BLaER1 (cell line): ENCODE measurements around the gene NFYC.

ENCODE experiments used
- H3K27ac ChIP-seq: shearing (Covaris generic); formaldehyde crosslinking; 2 replicates; pipeline ENCODE4 v1.8.1; 2022
- H3K27me3 ChIP-seq: shearing (Covaris generic); formaldehyde crosslinking; 2 replicates; pipeline ENCODE4 v1.8.1; 2022
- H3K36me3 ChIP-seq: shearing (Covaris generic); formaldehyde crosslinking; 2 replicates; pipeline ENCODE4 v1.8.1; 2022
- H3K4me1 ChIP-seq: shearing (Covaris generic); formaldehyde crosslinking; 2 replicates; pipeline ENCODE4 v1.8.1; 2022
- H3K4me2 ChIP-seq: shearing (Covaris generic); formaldehyde crosslinking; 2 replicates; pipeline ENCODE4 v1.8.1; 2022
- H3K4me3 ChIP-seq: shearing (Covaris generic); formaldehyde crosslinking; 2 replicates; pipeline ENCODE4 v1.8.1; 2022
- H3K9ac ChIP-seq: shearing (Covaris generic); formaldehyde crosslinking; 2 replicates; pipeline ENCODE4 v1.8.1; 2022
- H3K9me3 ChIP-seq: shearing (Covaris generic); formaldehyde crosslinking; 2 replicates; pipeline ENCODE4 v1.8.1; 2022
- H4K20me1 ChIP-seq: shearing (Covaris generic); formaldehyde crosslinking; 2 replicates; pipeline ENCODE4 v1.8.1; 2022
- Cebpa-rat ChIP-seq: shearing (Covaris generic); IDR thresholded peaks from 2 replicates; pipeline ENCODE4 v1.8.1; 2022

Gene NFYC

DNA sequence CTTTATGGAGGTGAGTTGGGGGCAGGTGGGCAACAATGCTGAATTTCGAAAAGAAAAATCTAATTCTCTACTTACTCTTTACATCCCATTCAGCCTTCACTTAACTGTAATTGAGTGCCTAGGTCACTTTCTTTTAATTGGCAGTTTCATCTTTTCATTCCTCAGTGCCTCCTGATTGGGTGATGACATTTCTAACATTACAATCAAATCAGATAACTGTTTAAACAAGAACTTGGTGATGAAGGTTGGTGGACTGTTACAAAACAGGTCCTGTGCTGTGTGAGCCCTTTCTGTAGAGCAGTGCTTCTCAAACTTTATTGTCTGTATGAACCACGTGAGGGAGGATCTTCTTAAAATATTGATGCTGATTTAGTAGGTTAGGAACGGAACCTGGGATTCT, 51.9 kb downstream of the NFYC start:
- Histone ChIP-seq H3K9ac (no peak overlapping the region), H3K4me3 (no peak overlapping the region), H3K4me2 (no peak overlapping the region), H3K27ac (no peak overlapping the region), H3K36me3 (peaks cover 90% of the 10 kb centered on the region), H3K9me3 (no peaks in the 10 kb centered on the region), H4K20me1 (peaks cover 30% of the 10 kb centered on the region), H3K27me3 (no peaks in the 10 kb centered on the region), H3K4me1 (no peaks in the 10 kb centered on the region)
- no peak for TF ChIP-seq Cebpa-rat

DNA sequence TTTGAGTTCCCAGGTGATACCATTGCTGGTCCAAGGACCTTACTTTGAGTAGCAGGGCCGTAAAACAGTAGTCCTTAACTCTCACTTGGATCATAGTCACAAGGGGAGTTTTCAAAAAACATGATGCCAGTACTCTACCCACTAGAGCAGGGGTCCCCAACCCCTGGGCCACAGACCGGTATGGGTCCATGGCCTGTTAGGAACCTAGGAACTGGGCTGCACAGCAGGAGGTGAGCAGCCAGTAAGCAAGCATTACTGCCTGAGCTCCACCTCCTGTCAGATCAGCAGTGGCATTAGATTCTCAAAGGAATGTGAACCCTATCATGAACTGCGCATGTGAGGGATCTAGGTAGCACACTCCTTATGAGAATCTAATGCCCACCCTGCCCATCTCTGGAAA, 52.4 kb downstream of the NFYC start:
- Histone ChIP-seq H3K27ac (no peak overlapping the region), H3K4me2 (no peak overlapping the region), H4K20me1 (peaks cover 30% of the 10 kb centered on the region), H3K9me3 (no peaks in the 10 kb centered on the region), H3K27me3 (no peaks in the 10 kb centered on the region), H3K4me3 (no peak overlapping the region), H3K4me1 (no peaks in the 10 kb centered on the region), H3K9ac (no peak overlapping the region), H3K36me3 (peaks cover 91% of the 10 kb centered on the region)
- TF ChIP-seq Cebpa-rat: no peak

DNA sequence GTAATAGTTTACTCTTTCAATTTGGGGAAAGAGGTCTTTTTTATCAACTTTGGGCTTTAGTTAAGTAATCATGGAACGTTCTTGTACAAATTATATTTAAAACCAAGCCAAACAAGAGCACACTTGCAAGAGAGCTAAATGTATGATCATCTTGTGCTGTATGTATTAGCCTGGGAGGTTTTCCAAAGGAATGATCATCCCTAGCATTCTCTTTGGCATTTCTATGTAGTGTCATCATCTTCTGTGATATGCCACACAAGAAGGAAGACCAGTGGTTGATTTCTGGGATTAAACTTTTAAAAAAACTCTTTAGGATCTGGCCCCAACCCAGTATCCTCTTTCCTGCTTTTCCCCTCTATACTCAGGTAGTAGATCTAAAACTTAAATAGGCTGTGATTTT, 53.7 kb downstream of the NFYC start:
- no peak overlapping the region for H3K27ac ChIP-seq
- H3K9me3 ChIP-seq: no peaks in the 10 kb centered on the region
- no peak for TF ChIP-seq Cebpa-rat
- H3K9ac ChIP-seq: no peak overlapping the region
- peaks cover 91% of the 10 kb centered on the region for H3K36me3 ChIP-seq
- H3K4me1 ChIP-seq: no peaks in the 10 kb centered on the region
- no peak overlapping the region for H3K4me2 ChIP-seq
- H4K20me1 ChIP-seq: peaks cover 30% of the 10 kb centered on the region
- no peaks in the 10 kb centered on the region for H3K27me3 ChIP-seq
- no peak overlapping the region for H3K4me3 ChIP-seq

DNA sequence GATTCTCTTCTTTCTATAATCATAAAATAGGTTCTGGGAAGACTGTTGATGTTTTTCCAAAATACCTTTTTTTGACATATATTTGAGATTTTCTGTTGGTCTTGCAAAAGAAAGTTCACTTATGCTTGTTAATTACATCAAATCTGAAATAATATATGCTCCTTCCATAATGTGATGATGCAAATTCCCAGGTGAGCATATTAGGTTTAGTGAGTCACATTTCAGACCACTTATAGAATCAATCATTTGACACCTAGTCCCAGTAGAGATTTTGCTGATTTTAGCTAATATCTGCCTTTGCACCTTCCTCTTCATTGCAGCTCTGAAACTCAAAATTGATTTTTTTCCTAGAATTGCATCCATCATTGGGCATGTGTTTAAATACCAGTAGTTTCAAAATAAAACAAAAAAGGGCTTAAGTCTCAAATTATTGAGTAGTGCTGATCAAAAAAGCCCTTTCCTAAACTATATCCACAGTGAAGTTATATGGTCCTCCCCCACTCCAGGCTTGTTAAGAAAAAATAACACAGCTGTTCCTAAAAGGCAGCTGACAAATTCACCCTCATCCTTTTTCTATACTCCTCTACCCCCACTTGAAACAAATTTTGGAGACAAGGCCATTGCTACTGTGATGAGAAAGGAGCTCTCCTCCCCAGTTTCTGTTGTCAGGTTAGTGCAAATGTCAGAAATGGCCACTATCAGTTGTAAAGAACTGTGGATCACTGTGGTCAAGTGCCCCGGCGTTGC, 55.0 kb downstream of the NFYC start:
- Histone ChIP-seq H3K4me3 (no peak overlapping the region), H3K9ac (no peak overlapping the region), H4K20me1 (peaks cover 28% of the 10 kb centered on the region), H3K4me2 (no peak overlapping the region), H3K27me3 (no peaks in the 10 kb centered on the region), H3K27ac (no peak overlapping the region), H3K36me3 (peaks cover 91% of the 10 kb centered on the region), H3K4me1 (no peaks in the 10 kb centered on the region), H3K9me3 (no peaks in the 10 kb centered on the region)
- no peak for TF ChIP-seq Cebpa-rat

DNA sequence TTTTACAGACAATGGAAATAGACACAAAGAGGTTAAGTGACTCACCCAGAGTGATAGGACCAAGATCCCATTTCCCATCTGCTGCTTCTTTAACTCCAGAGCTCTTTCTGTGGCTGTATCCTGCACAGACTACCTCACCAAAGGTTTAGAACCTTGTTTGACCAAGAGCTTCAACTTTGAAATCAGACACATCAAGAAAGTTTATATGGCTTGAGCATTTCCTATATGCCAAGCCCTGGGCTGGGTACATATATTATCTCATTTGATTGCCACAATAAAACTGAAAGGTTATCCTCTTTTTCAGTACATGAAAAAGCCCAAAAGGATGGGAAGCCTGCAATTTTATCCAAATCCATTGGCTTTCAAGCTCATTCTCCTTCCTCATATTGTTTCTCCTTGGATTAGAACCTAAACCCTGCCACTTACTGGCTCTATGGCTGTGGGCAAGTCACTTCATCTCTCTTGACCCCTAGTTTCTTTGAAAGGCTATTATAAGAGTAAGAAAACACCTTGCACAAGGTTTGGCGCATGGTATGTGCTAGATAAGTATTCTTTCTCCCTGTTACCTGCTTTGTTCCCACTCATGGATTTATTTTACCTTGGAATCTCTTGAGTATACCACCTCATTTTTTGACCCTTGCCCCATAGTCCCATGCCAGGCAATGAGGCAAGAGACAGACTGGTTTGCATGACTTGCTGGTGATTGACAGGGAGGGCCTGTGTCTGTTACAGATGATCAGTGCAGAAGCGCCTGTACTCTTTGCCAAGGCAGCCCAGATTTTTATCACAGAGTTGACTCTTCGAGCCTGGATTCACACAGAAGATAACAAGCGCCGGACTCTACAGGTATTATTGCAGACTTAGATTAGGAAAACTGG, 57.6 kb downstream of the NFYC start:
- Histone ChIP-seq H3K36me3 (peaks cover 84% of the 10 kb centered on the region), H3K9me3 (no peaks in the 10 kb centered on the region), H3K4me1 (no peaks in the 10 kb centered on the region), H3K27me3 (no peaks in the 10 kb centered on the region), H3K9ac (no peak overlapping the region), H3K27ac (no peak overlapping the region), H3K4me3 (no peak overlapping the region), H3K4me2 (no peak overlapping the region), H4K20me1 (peaks cover 20% of the 10 kb centered on the region)
- TF ChIP-seq Cebpa-rat: no peak

DNA sequence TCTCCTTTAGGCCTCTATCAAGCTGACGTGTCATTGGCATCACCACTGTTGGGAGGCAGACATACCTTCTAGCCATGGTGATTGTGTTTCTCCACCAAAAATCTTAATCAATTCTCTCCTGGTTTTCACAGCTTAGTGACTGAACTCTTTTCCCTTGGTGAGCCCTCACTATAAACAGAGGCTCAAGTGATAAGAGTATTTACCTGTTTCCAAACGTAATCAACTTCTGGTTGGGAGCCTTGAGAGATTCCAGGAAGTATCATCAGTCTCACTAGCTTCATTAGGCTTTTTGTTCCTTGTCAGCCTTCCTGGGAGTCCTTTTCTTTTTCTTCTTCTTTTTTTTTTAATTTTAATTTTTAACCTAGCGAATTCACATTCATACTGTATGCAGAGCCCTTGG, 58.3 kb downstream of the NFYC start:
- Histone ChIP-seq H4K20me1 (peaks cover 12% of the 10 kb centered on the region; the same call in 1 of the 2 replicates), H3K9ac (no peak overlapping the region), H3K4me3 (no peak overlapping the region), H3K4me1 (no peaks in the 10 kb centered on the region), H3K27me3 (no peaks in the 10 kb centered on the region), H3K27ac (no peak overlapping the region), H3K4me2 (no peak overlapping the region), H3K36me3 (peaks cover 85% of the 10 kb centered on the region), H3K9me3 (no peaks in the 10 kb centered on the region)
- TF ChIP-seq Cebpa-rat: no peak

DNA sequence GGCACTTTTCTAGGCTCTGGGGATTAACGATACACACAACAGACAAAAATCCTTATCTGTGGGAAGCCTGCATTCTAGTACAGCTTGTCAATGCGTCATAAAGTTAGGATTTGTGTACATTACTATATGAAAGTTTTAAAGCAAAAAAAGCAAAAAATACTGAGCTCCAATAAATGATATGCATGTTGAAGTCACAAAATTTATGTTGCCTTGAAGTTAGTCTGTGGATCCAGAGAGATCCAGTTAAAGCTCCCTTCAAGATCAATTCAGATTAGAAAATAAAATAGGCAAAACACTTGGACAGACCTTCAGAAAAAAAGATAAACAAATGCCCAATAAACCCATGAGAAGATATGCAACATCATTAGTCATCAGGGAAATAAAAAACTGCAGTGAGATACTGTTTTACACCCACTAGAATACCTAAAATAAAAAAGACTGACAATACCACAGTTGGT, 59.0 kb downstream of the NFYC start:
- H3K4me1 ChIP-seq: no peaks in the 10 kb centered on the region
- H3K27ac ChIP-seq: no peak overlapping the region
- no peaks in the 10 kb centered on the region for H3K27me3 ChIP-seq
- no peak for TF ChIP-seq Cebpa-rat
- H3K4me3 ChIP-seq: no peak overlapping the region
- no peak overlapping the region for H3K4me2 ChIP-seq
- no peaks in the 10 kb centered on the region for H3K9me3 ChIP-seq
- no peak overlapping the region for H3K9ac ChIP-seq
- peaks cover 87% of the 10 kb centered on the region for H3K36me3 ChIP-seq
- H4K20me1 ChIP-seq: peaks cover 10% of the 10 kb centered on the region; the same call in 1 of the 2 replicates

DNA sequence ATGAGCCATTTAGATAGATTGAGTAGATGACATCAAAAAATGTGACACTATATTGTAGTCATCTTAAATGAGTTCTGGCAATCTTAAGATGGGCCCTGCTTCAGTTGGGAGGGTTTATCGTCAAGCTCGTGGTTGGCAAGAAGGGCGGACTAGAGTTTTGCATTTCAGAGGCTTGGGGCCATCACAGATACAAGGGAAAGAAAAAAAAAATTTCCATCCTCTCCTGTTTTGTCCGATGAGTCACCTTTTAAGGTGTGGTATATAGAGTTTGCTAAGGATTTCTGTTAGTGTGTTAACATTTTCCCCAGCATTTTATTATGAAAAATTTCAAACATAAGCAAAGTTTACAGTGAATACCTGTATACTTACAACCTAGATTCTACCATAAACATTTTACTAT, 60.3 kb downstream of the NFYC start:
- H3K9ac ChIP-seq: no peak overlapping the region
- H3K4me1 ChIP-seq: no peaks in the 10 kb centered on the region
- H3K9me3 ChIP-seq: no peaks in the 10 kb centered on the region
- no peak overlapping the region for H3K27ac ChIP-seq
- H3K27me3 ChIP-seq: no peaks in the 10 kb centered on the region
- TF ChIP-seq Cebpa-rat: no peak
- H4K20me1 ChIP-seq: no peaks in the 10 kb centered on the region
- peaks cover 93% of the 10 kb centered on the region for H3K36me3 ChIP-seq
- H3K4me3 ChIP-seq: no peak overlapping the region
- no peak overlapping the region for H3K4me2 ChIP-seq

DNA sequence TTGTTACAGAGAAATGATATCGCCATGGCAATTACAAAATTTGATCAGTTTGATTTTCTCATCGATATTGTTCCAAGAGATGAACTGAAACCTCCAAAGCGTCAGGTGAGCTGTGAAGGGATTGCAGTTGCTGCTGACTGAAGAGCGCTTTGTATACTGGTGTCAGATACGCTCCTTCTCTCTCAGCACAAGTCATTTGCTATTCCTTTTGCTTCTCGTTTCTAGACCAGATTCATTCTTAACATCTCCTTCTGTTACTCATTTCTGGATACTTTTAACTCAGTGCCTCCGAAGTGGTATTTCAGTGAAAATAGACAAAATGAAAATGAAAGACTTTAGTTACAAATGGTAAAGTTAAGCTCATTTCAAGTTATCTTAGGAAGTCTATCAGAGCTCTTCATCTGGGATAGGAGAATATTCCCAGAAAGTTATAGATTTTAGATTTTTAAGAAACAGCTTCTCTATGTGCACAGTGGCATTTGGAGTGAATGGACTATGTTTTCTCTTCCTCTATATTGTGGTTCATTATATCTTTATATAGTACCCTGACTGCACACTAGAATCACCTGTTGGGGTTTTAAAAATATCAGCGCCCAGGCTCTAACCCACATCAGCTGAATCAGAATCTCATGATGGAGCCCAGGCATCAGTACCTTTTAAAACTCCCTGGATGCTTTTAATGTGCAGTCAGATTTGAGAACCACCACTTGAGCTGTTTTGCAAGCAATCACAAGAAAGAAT, 61.8 kb downstream of the NFYC start:
- peaks cover 93% of the 10 kb centered on the region for H3K36me3 ChIP-seq
- H3K27me3 ChIP-seq: no peaks in the 10 kb centered on the region
- H3K4me2 ChIP-seq: no peak overlapping the region
- H3K4me3 ChIP-seq: no peak overlapping the region
- no peaks in the 10 kb centered on the region for H3K4me1 ChIP-seq
- TF ChIP-seq Cebpa-rat: no peak
- H3K9ac ChIP-seq: no peak overlapping the region
- no peaks in the 10 kb centered on the region for H4K20me1 ChIP-seq
- no peaks in the 10 kb centered on the region for H3K9me3 ChIP-seq
- no peak overlapping the region for H3K27ac ChIP-seq

DNA sequence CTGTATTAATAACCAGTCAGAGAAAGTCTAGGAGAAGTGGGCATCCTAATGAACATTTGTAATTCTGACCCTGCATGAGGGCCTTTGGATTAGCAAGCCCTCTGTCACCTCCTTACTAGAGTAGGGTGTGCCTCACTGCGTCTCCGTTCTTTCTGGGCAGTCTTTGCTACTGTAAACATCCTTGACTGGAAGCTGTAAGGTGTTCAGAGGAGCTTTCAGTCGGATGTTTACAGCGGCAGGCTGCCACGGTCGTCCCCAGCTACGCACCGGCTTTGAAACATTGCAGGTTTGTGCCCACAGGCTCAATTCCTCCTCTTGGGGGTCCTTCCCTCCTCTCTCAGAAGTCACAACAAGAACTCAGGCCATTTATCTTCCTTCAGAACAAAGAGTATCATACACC, 62.7 kb downstream of the NFYC start:
- Histone ChIP-seq H3K9me3 (no peaks in the 10 kb centered on the region), H3K4me3 (no peak overlapping the region), H3K27ac (no peak overlapping the region), H3K4me2 (no peak overlapping the region), H3K36me3 (peaks cover 93% of the 10 kb centered on the region), H4K20me1 (no peaks in the 10 kb centered on the region), H3K9ac (no peak overlapping the region), H3K27me3 (no peaks in the 10 kb centered on the region), H3K4me1 (no peaks in the 10 kb centered on the region)
- no peak for TF ChIP-seq Cebpa-rat
